Measurements from ENCODE around the gene PTPN12.

PTPN12 gene

GRCh38 chr7:77524731-77525130 lies 12.4 kb upstream of the PTPN12 start:
- no peaks in the 10 kb centered on the region for H3K27me3 ChIP-seq (ENCODE audit: insufficient read depth, low read length, poor library complexity, severe bottlenecking)
- H2AFZ ChIP-seq (ENCODE audit: low read length) = 0 out of 2 replicates have a peak overlapping the region, but pooled peaks have one; percentile 19
- H3K9ac ChIP-seq (ENCODE audit: low read depth, low read length, poor library complexity, severe bottlenecking) = no peak overlapping the region
- no peaks in the 10 kb centered on the region for H3K79me2 ChIP-seq (ENCODE audit: insufficient read depth, low read length)
- H3K4me1 ChIP-seq (ENCODE audit: insufficient read depth, low read length, poor library complexity, severe bottlenecking) = no peaks in the 10 kb centered on the region
- no peaks in the 10 kb centered on the region for H3K9me3 ChIP-seq (ENCODE audit: insufficient read depth, low read depth, low read length)
- no peaks in the 10 kb centered on the region for H3K36me3 ChIP-seq (ENCODE audit: insufficient read depth, low read length)
- H3F3A ChIP-seq (ENCODE audit: low read depth) = no peaks in the 10 kb centered on the region
- no peaks in the 10 kb centered on the region for H3K9me2 ChIP-seq (replicated peaks; ENCODE audit: low read depth, low read length)
- H3K4me3 ChIP-seq (ENCODE audit: low read length, poor library complexity, severe bottlenecking) = no peak overlapping the region
- TF ChIP-seq EZH2phosphoT487 (IDR thresholded peaks at IDR 0.05; ENCODE audit: borderline replicate concordance) (no peak), CTCF (conservative IDR thresholded peaks at IDR 0.05; ENCODE audit: low read length) (no peak)
- no peak overlapping the region for H3K4me2 ChIP-seq (ENCODE audit: low read depth, low read length, poor library complexity, severe bottlenecking)
- H4K20me1 ChIP-seq (ENCODE audit: insufficient read depth, low read length, poor library complexity, severe bottlenecking) = no peaks in the 10 kb centered on the region

- no peaks in the 10 kb centered on the region for H3K27me3 ChIP-seq (ENCODE audit: insufficient read depth, low read length, poor library complexity, severe bottlenecking)
- no peaks in the 10 kb centered on the region for H3K9me3 ChIP-seq (ENCODE audit: insufficient read depth, low read depth, low read length)
- H3F3A ChIP-seq (ENCODE audit: low read depth) = no peaks in the 10 kb centered on the region
- H3K9me2 ChIP-seq (replicated peaks; ENCODE audit: low read depth, low read length) = no peaks in the 10 kb centered on the region
- H2AFZ ChIP-seq (ENCODE audit: low read length) = 0 out of 2 replicates have a peak overlapping the region, but pooled peaks have one; percentile 19
- no peak for TF ChIP-seq CTCF (conservative IDR thresholded peaks at IDR 0.05; ENCODE audit: low read length)
- no peak for TF ChIP-seq EZH2phosphoT487 (IDR thresholded peaks at IDR 0.05; ENCODE audit: borderline replicate concordance)
- no peaks in the 10 kb centered on the region for H4K20me1 ChIP-seq (ENCODE audit: insufficient read depth, low read length, poor library complexity, severe bottlenecking)
- H3K4me2 ChIP-seq (ENCODE audit: low read depth, low read length, poor library complexity, severe bottlenecking) = no peak overlapping the region
- H3K4me1 ChIP-seq (ENCODE audit: insufficient read depth, low read length, poor library complexity, severe bottlenecking) = no peaks in the 10 kb centered on the region
- H3K4me3 ChIP-seq (ENCODE audit: low read length, poor library complexity, severe bottlenecking) = no peak overlapping the region
- H3K79me2 ChIP-seq (ENCODE audit: insufficient read depth, low read length) = no peaks in the 10 kb centered on the region
- H3K36me3 ChIP-seq (ENCODE audit: insufficient read depth, low read length) = no peaks in the 10 kb centered on the region
- no peak overlapping the region for H3K9ac ChIP-seq (ENCODE audit: low read depth, low read length, poor library complexity, severe bottlenecking)
These were observed 11.9 kb upstream of the PTPN12 start for GRCh38 chr7:77525231-77525630.

GRCh38 chr7:77528368-77528767 lies 8.7 kb upstream of the PTPN12 start:
- Histone ChIP-seq H3K4me3 (ENCODE audit: low read length, poor library complexity, severe bottlenecking) (no peak overlapping the region), H3K4me1 (ENCODE audit: insufficient read depth, low read length, poor library complexity, severe bottlenecking) (peaks cover 5% of the 10 kb centered on the region), H3K9ac (ENCODE audit: low read depth, low read length, poor library complexity, severe bottlenecking) (no peak overlapping the region), H4K20me1 (ENCODE audit: insufficient read depth, low read length, poor library complexity, severe bottlenecking) (no peaks in the 10 kb centered on the region), H3K9me2 (replicated peaks; ENCODE audit: low read depth, low read length) (no peaks in the 10 kb centered on the region), H2AFZ (ENCODE audit: low read length) (no peak overlapping the region), H3K4me2 (ENCODE audit: low read depth, low read length, poor library complexity, severe bottlenecking) (no peak overlapping the region), H3K79me2 (ENCODE audit: insufficient read depth, low read length) (no peaks in the 10 kb centered on the region), H3K27me3 (ENCODE audit: insufficient read depth, low read length, poor library complexity, severe bottlenecking) (no peaks in the 10 kb centered on the region), H3F3A (ENCODE audit: low read depth) (no peaks in the 10 kb centered on the region; the same call in 1 of the 2 replicates), H3K36me3 (ENCODE audit: insufficient read depth, low read length) (no peaks in the 10 kb centered on the region), H3K9me3 (ENCODE audit: insufficient read depth, low read depth, low read length) (no peaks in the 10 kb centered on the region)
- TF ChIP-seq EZH2phosphoT487 (IDR thresholded peaks at IDR 0.05; ENCODE audit: borderline replicate concordance) (no peak), CTCF (conservative IDR thresholded peaks at IDR 0.05; ENCODE audit: low read length) (no peak)
